ENCODE data around the gene CRISPLD2.

Gene CRISPLD2

GRCh38 chr16:84895016-84895415 is 75.2 kb downstream of the CRISPLD2 start:
- no peak overlapping the region for H3K4me3 ChIP-seq (ENCODE audit: low read length)
- DNase-seq (ENCODE audit: low read depth) = no peak
- TF ChIP-seq CTCF (IDR thresholded peaks at IDR 0.05; ENCODE audit: insufficient read depth, low read depth, low read length, missing control alignments) = no peak

DNA sequence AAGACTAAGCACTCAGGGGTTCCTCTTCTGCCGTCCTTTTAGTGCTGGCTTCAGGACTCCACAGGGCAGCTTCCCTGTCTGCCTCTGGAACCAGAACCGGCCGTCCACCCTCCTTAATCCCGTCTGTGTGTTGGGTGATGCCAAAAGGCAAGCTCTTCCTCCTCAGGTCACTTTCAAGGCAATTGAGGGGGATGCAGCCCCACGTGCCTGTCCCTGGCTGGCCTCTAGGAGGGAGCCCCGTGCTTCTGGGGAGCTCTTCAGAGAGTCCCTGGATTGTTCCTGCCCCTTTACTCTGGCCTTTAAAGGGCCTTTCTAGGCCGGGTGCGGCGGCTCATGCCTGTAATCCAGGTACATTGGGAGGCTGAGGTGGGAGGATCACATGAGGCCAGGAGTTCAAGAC is 77.1 kb downstream of the CRISPLD2 start:
- no peak for TF ChIP-seq CTCF (IDR thresholded peaks at IDR 0.05; ENCODE audit: insufficient read depth, low read depth, low read length, missing control alignments)
- DNase-seq (ENCODE audit: low read depth) = no peak

DNA sequence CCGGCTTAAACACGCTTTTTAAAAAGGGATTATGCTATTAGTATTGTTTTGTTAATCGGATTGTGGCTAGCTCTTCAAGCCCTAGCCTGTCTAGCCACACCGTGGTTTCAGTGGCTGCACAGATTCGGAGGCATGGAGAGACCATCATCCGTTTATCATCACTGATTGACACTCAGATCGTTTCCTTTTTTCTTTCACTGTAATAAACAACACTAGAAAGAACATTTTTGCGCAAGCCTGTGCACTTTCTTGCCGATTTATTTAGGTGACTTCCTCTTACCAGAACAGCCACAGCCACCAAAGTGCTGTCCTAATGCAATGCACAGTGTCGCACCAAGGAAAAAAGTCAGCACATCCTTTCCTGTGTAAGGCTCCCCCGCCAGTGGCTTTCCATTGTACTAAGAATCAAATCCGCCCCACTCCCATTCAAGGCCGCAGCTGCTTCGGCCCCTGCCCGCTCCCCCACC is 78.2 kb downstream of the CRISPLD2 start:
- no peak overlapping the region for H3K4me3 ChIP-seq (ENCODE audit: low read length)
- no peak for TF ChIP-seq CTCF (IDR thresholded peaks at IDR 0.05; ENCODE audit: insufficient read depth, low read depth, low read length, missing control alignments)
- peak; percentile 41 for DNase-seq (ENCODE audit: low read depth)

More for the DNA sequence above, 77.1 kb downstream of the CRISPLD2 start:
- no peak overlapping the region for H3K4me3 ChIP-seq (ENCODE audit: low read length)

GRCh38 chr16:84898447-84898846 is 78.7 kb downstream of the CRISPLD2 start:
- TF ChIP-seq CTCF (IDR thresholded peaks at IDR 0.05; ENCODE audit: insufficient read depth, low read depth, low read length, missing control alignments) = no peak
- peak; percentile 89 for DNase-seq (ENCODE audit: low read depth)
- H3K4me3 ChIP-seq (ENCODE audit: low read length) = no peak overlapping the region

DNA sequence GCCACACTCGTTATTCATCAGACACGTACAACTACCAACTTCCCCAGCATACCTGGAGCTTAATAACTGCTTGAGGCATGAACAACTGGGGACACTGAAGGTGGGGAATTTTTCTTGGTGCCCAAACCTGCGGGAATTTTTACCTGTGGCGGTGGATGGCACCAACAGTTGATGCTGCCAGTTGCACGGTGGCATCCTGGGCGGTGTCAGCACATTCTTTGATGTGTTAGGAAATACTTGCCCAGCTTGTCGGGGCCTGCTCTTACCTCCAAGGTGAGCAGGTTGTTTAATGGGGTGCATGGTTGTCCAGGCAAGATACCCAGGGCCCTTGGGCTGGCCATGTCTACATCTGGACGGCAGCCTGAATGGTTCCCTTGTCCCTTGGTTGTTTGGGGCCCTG is 79.6 kb downstream of the CRISPLD2 start:
- no peak overlapping the region for H3K4me3 ChIP-seq (ENCODE audit: low read length)
- TF ChIP-seq CTCF (IDR thresholded peaks at IDR 0.05; ENCODE audit: insufficient read depth, low read depth, low read length, missing control alignments) = no peak

DNA sequence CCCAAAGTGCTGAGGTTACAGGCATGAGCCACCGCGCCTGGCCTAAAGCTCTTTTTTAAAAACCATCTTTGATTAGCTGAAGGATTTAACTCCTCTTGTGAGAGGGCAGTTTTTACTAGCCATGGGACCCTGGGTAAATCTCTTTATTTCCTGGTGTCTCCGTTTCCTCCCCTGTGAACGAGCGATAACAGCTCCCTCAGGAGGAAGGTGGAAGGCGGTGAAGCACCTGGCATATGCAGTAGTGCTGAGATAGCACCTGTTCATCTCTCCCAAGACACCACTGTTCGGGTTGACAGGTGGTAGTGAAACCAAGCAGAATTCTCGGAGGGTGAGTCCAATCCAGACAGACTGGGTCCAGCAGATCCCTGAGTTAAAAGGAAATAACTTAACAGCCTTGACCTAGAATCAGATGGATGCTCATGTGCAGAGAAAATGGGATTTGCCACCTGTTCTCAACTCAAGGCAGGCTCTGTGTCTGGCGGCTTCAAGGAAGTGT is 86.2 kb downstream of the CRISPLD2 start:
- no peak for TF ChIP-seq CTCF (IDR thresholded peaks at IDR 0.05; ENCODE audit: insufficient read depth, low read depth, low read length, missing control alignments)

More for the DNA sequence above, 79.6 kb downstream of the CRISPLD2 start:
- DNase-seq (ENCODE audit: low read depth) = peak; percentile 84

GRCh38 chr16:84907051-84907450 is 87.3 kb downstream of the CRISPLD2 start:
- DNase-seq (ENCODE audit: low read depth) = no peak
- H3K4me3 ChIP-seq (ENCODE audit: low read length) = no peak overlapping the region
- no peak for TF ChIP-seq CTCF (IDR thresholded peaks at IDR 0.05; ENCODE audit: insufficient read depth, low read depth, low read length, missing control alignments)

More for the DNA sequence above, 86.2 kb downstream of the CRISPLD2 start:
- H3K4me3 ChIP-seq (ENCODE audit: low read length) = no peak overlapping the region
- no peak for DNase-seq (ENCODE audit: low read depth)

Data from epithelial cell of esophagus (primary cell).